ENCODE results near the gene MKKS. TPM values are rescaled to one million over a fixed set of nuclear protein-coding genes. Genes with fewer than 3 reads are reported as not detected.

MKKS gene
- total and polyA plus RNA-seq, 2 of the 13 experiments (the other 11 are each of a cell fraction or from before 2014, with no cell fraction given), result 26.7 to 34.5 TPM

GRCh38 chr20:10463622-10464021 lies 29.6 kb upstream of the MKKS start (continued):
- TF ChIP-seq ZBTB14 (CRISPR knock-in tag; IDR thresholded peaks at IDR 0.05), result 0 out of 2 replicates have a peak, but pooled peaks have one; percentile 26
- TF ChIP-seq, protein P1, sequence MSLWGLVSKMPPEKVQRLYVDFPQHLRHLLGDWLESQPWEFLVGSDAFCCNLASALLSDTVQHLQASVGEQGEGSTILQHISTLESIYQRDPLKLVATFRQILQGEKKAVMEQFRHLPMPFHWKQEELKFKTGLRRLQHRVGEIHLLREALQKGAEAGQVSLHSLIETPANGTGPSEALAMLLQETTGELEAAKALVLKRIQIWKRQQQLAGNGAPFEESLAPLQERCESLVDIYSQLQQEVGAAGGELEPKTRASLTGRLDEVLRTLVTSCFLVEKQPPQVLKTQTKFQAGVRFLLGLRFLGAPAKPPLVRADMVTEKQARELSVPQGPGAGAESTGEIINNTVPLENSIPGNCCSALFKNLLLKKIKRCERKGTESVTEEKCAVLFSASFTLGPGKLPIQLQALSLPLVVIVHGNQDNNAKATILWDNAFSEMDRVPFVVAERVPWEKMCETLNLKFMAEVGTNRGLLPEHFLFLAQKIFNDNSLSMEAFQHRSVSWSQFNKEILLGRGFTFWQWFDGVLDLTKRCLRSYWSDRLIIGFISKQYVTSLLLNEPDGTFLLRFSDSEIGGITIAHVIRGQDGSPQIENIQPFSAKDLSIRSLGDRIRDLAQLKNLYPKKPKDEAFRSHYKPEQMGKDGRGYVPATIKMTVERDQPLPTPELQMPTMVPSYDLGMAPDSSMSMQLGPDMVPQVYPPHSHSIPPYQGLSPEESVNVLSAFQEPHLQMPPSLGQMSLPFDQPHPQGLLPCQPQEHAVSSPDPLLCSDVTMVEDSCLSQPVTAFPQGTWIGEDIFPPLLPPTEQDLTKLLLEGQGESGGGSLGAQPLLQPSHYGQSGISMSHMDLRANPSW (CRISPR knock-in tag; IDR thresholded peaks at IDR 0.05; ENCODE audit: borderline replicate concordance), result no peak
- peak; percentile 93 for TF ChIP-seq SETDB1 (CRISPR knock-in tag; IDR thresholded peaks at IDR 0.05; ENCODE audit: borderline replicate concordance)
- no peak for TF ChIP-seq ZNF275 (CRISPR knock-in tag; IDR thresholded peaks at IDR 0.05; ENCODE audit: borderline replicate concordance)
- peak; percentile 66; the same call in 1 of the 2 replicates for TF ChIP-seq ZNF710 (CRISPR knock-in tag; IDR thresholded peaks at IDR 0.05; ENCODE audit: borderline replicate concordance)
- no peak for TF ChIP-seq ZSCAN29 (CRISPR knock-in tag; conservative IDR thresholded peaks at IDR 0.05)
- TF ChIP-seq, protein P2, sequence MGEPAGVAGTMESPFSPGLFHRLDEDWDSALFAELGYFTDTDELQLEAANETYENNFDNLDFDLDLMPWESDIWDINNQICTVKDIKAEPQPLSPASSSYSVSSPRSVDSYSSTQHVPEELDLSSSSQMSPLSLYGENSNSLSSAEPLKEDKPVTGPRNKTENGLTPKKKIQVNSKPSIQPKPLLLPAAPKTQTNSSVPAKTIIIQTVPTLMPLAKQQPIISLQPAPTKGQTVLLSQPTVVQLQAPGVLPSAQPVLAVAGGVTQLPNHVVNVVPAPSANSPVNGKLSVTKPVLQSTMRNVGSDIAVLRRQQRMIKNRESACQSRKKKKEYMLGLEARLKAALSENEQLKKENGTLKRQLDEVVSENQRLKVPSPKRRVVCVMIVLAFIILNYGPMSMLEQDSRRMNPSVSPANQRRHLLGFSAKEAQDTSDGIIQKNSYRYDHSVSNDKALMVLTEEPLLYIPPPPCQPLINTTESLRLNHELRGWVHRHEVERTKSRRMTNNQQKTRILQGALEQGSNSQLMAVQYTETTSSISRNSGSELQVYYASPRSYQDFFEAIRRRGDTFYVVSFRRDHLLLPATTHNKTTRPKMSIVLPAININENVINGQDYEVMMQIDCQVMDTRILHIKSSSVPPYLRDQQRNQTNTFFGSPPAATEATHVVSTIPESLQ (CRISPR knock-in tag; conservative IDR thresholded peaks at IDR 0.05), result no peak
- TF ChIP-seq, protein P3, sequence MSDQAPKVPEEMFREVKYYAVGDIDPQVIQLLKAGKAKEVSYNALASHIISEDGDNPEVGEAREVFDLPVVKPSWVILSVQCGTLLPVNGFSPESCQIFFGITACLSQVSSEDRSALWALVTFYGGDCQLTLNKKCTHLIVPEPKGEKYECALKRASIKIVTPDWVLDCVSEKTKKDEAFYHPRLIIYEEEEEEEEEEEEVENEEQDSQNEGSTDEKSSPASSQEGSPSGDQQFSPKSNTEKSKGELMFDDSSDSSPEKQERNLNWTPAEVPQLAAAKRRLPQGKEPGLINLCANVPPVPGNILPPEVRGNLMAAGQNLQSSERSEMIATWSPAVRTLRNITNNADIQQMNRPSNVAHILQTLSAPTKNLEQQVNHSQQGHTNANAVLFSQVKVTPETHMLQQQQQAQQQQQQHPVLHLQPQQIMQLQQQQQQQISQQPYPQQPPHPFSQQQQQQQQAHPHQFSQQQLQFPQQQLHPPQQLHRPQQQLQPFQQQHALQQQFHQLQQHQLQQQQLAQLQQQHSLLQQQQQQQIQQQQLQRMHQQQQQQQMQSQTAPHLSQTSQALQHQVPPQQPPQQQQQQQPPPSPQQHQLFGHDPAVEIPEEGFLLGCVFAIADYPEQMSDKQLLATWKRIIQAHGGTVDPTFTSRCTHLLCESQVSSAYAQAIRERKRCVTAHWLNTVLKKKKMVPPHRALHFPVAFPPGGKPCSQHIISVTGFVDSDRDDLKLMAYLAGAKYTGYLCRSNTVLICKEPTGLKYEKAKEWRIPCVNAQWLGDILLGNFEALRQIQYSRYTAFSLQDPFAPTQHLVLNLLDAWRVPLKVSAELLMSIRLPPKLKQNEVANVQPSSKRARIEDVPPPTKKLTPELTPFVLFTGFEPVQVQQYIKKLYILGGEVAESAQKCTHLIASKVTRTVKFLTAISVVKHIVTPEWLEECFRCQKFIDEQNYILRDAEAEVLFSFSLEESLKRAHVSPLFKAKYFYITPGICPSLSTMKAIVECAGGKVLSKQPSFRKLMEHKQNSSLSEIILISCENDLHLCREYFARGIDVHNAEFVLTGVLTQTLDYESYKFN (CRISPR knock-in tag; conservative IDR thresholded peaks at IDR 0.05), result peak; percentile 63
- no peak for TF ChIP-seq MXD4 (CRISPR knock-in tag; IDR thresholded peaks at IDR 0.05)
- 0 out of 2 replicates have a peak, but pooled peaks have one; percentile 28 for TF ChIP-seq MIER3 (CRISPR knock-in tag; IDR thresholded peaks at IDR 0.05; ENCODE audit: borderline replicate concordance)
- TF ChIP-seq SRSF9 (IDR thresholded peaks at IDR 0.05; ENCODE audit: borderline replicate concordance, insufficient read depth, low read depth, low read length, poor library complexity, severe bottlenecking), result no peak
- TF ChIP-seq HHEX (CRISPR knock-in tag; IDR thresholded peaks at IDR 0.05), result no peak
- TF ChIP-seq ZNF251 (CRISPR knock-in tag; IDR thresholded peaks at IDR 0.05), result no peak
- no peak for TF ChIP-seq HES4 (CRISPR knock-in tag; IDR thresholded peaks at IDR 0.05; ENCODE audit: borderline replicate concordance)
- TF ChIP-seq GLI4 (CRISPR knock-in tag; IDR thresholded peaks at IDR 0.05; ENCODE audit: borderline replicate concordance), result no peak
- no peak for TF ChIP-seq ZNF441 (CRISPR knock-in tag; IDR thresholded peaks at IDR 0.05; ENCODE audit: borderline replicate concordance)

Measured in HepG2 (cell line).